Measurements from ENCODE around the gene LACTB.

GRCh38 chr15:63109498-63109897, 12.2 kb upstream of the LACTB start:
- no peak for TF ChIP-seq FOXM1 (IDR thresholded peaks at IDR 0.05; ENCODE audit: borderline replicate concordance)
- TF ChIP-seq TARDBP (IDR thresholded peaks at IDR 0.05) = no peak
- TF ChIP-seq HDGF (IDR thresholded peaks at IDR 0.05; ENCODE audit: borderline replicate concordance) = no peak
- TF ChIP-seq ELF4 (IDR thresholded peaks at IDR 0.05) = no peak
- no peak for TF ChIP-seq LEF1 (IDR thresholded peaks at IDR 0.05; ENCODE audit: borderline replicate concordance)
- no peak for TF ChIP-seq BHLHE40 (IDR thresholded peaks at IDR 0.05; ENCODE audit: borderline replicate concordance)
- TF ChIP-seq CTBP1 (IDR thresholded peaks at IDR 0.05; ENCODE audit: borderline replicate concordance) = no peak
